Transverse colon (tissue), 4 donors: ENCODE data around the gene RGS9. TPM values are rescaled to one million over a fixed set of nuclear protein-coding genes. Genes with fewer than 3 reads are reported as not detected.

Source experiments
- DNase-seq: peaks from one replicate; pipeline ENCODE4 v3.0.0-alpha.2; 2019
- H3K27ac ChIP-seq, 4 donors: fragments of 200-600 bp; sonication (generic); 2 replicates each; pipeline ENCODE4 v1.5.1; 2016 to 2018; ENCODE audit warnings: inconsistent platforms in 4 of 4
- H3K27me3 ChIP-seq: fragments of 200-600 bp; sonication (generic); 2 replicates; pipeline ENCODE4 v1.5.1; 2017; ENCODE audit warnings: inconsistent platforms
- H3K36me3 ChIP-seq, 4 donors: fragments of 200-600 bp; sonication (generic); 2 replicates each; pipeline ENCODE4 v1.5.1; 2017 to 2019; ENCODE audit warnings: inconsistent platforms in 4 of 4
- H3K4me1 ChIP-seq, 4 donors: fragments of 200-600 bp; sonication (generic); 2 replicates each; pipeline ENCODE4 v1.5.1; 2017 to 2020; ENCODE audit warnings: inconsistent platforms in 4 of 4
- H3K4me3 ChIP-seq, 4 donors: fragments of 200-600 bp; sonication (generic); 1 replicate in 1 of 4; 2 replicates in 3 of 4; pipeline versions ENCODE4 v1.5.1 to v1.6.1; 2017 to 2019; ENCODE audit warnings: inconsistent platforms in 4 of 4
- H3K9me3 ChIP-seq, 2 donors: fragments of 200-600 bp; sonication (generic); 2 replicates each; pipeline ENCODE4 v1.5.1; 2017 to 2019; ENCODE audit warnings: inconsistent platforms in 2 of 2
- EP300 ChIP-seq: sonication (generic); formaldehyde crosslinking; IDR thresholded peaks from one replicate; pipeline ENCODE4 v1.6.1; 2017; ENCODE audit warnings: antibody characterized with exemption, low read depth
- POLR2A ChIP-seq: fragments of 450-650 bp; IDR thresholded peaks from one replicate; pipeline ENCODE4 v1.6.1; 2016; ENCODE audit warnings: antibody characterized with exemption, mild to moderate bottlenecking, moderate library complexity
- POLR2AphosphoS5 ChIP-seq, 3 donors: sonication (generic); formaldehyde crosslinking; IDR thresholded peaks; one replicate each; pipeline ENCODE4 v1.6.1; 2016; ENCODE audit warnings: antibody characterized with exemption in 3 of 3
- WGBS, 2 donors: methylation state at CpG; one replicate each; pipeline ENCODE4 v1.1.5; 2018; ENCODE audit warnings: low coverage in 1 of 2; 5-methylcytosine and 5-hydroxymethylcytosine counted together
- in situ Hi-C, 4 donors: fragments of 200-750 bp; cut with MboI; loops; one replicate each; pipeline versions ENCODE4 v1.15.0 to v1.15.1; 2017; ENCODE audit warnings: low sequenced_read_pairs in 3 of 4, low pct_ligation_motif_present in 1 of 4, low pct_unique_long_range_greater_than_20kb in 1 of 4
- intact Hi-C: fragments of 100-400 bp; cut with DNase I; formaldehyde crosslinking; loops from one replicate; pipeline ENCODE4 v1.15.1; 2023; ENCODE audit warnings: low total_unique reads
- total RNA-seq, 4 donors: library from RNA; depleted of rRNA; stranded (reverse); fragments of >200 nt; gene quantifications; one replicate each; pipeline ENCODE4 v1.1.0, GENCODE V29; 2016
- TF ChIP-seq, protein P1 (sequence below), 5 experiments: fragments of 200-600 bp in 3 of 5; fragments of 450-650 bp in 2 of 5; sonication (generic) in 3 of 5; IDR thresholded peaks; 1 replicate in 2 of 5; 2 replicates in 3 of 5; pipeline ENCODE4 v1.5.1; 2016 to 2017; ENCODE audit warnings: antibody characterized with exemption in 5 of 5, inconsistent platforms in 3 of 5, mild to moderate bottlenecking in 2 of 5, moderate library complexity in 1 of 5

Gene RGS9
- total RNA-seq, 4 donors from 2014 or later: 2.6 to 10.6 (median 7.8) TPM; not detected in 1

DNA sequence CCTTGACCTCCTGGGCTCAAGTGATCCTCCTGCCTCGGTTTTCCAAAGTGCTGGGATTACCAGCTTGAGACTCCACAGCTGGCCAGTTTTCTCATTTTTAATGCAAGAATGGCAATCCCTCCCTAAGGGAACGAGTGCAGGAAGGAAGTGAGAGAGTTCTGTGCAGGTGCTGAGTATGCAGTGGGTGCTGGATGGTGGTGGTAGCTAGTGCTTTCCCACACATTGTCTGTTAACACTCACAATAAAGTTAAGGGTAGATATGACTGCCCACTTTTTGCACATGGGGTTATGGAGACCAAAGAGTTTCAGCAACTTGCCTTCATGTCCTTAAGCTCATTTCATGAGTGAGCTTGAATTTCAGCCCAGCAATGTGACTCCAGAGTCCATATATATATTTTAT, 18.5 kb downstream of the RGS9 start:
- Histone ChIP-seq H3K27me3 (no peaks in the 10 kb centered on the region), H3K27ac (peak overlapping the region; percentile 78 to 80 (median 79)), H3K4me3 (no peak overlapping the region), H3K36me3 (no peaks in the 10 kb centered on the region), H3K9me3 (no peaks in the 10 kb centered on the region), H3K4me1 (peaks cover 0 to 26% (median 14%) of the 10 kb centered on the region in 4 donors)
- TF ChIP-seq POLR2AphosphoS5 (IDR thresholded peaks at IDR 0.05) (no peak), EP300 (no peak), POLR2A (no peak)
- TF ChIP-seq, protein P1, sequence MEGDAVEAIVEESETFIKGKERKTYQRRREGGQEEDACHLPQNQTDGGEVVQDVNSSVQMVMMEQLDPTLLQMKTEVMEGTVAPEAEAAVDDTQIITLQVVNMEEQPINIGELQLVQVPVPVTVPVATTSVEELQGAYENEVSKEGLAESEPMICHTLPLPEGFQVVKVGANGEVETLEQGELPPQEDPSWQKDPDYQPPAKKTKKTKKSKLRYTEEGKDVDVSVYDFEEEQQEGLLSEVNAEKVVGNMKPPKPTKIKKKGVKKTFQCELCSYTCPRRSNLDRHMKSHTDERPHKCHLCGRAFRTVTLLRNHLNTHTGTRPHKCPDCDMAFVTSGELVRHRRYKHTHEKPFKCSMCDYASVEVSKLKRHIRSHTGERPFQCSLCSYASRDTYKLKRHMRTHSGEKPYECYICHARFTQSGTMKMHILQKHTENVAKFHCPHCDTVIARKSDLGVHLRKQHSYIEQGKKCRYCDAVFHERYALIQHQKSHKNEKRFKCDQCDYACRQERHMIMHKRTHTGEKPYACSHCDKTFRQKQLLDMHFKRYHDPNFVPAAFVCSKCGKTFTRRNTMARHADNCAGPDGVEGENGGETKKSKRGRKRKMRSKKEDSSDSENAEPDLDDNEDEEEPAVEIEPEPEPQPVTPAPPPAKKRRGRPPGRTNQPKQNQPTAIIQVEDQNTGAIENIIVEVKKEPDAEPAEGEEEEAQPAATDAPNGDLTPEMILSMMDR (IDR thresholded peaks at IDR 0.05): no peak
- DNase-seq: no peak
- WGBS, 2 donors: 16 to 33% methylated on average over 1 to 2 of the region's 2 CpGs
- in situ Hi-C loops: no loop called here
- intact Hi-C loops: no loop called here

DNA sequence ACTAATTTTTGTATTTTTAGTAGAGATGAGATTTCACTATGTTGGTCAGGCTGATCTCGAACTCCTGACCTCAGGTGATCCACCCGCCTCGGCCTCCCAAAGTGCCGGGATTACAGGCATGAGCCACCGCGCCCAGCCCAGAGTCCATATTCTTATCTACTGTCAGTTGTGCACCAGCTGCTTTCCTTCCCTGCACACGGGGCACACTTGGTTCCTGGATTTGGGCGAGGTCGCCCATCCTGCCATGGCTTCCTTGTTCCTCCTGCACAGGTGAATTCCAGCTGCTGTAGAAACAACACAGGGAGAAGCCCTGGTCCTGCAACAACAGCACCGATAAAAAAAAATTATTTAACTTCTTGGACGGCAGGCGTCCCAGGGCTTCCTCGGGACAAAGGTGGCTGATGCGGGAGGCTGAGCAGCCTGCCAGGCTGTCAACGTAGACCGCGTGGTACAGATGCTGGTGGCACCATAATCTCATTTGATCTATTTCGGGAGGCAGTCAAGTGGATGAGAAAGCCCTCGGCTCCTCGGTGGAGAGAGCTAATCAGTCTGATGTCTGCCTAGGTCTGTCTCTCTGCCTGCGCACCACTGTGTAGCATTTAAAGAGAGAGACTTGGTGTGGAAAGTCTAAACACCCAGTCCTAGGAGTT, 19.1 kb downstream of the RGS9 start:
- Histone ChIP-seq H3K4me1 (peaks cover 0 to 26% (median 14%) of the 10 kb centered on the region in 4 donors), H3K36me3 (no peaks in the 10 kb centered on the region), H3K4me3 (no peak overlapping the region), H3K27me3 (no peaks in the 10 kb centered on the region), H3K27ac (peak overlapping the region; percentile 78 to 80 (median 79)), H3K9me3 (no peaks in the 10 kb centered on the region)
- TF ChIP-seq POLR2A (no peak), POLR2AphosphoS5 (IDR thresholded peaks at IDR 0.05) (peak; percentile 86 to 96 (median 88)), EP300 (peak; percentile 81)
- TF ChIP-seq, protein P1 (IDR thresholded peaks at IDR 0.05): peak in 1 of 5 experiments; percentile 21
- WGBS, 2 donors: 59 to 76% methylated on average over 9 to 21 of the region's 21 CpGs
- in situ Hi-C loops: no loop called here
- peak; percentile 87 for DNase-seq
- intact Hi-C loops: no loop called here

DNA sequence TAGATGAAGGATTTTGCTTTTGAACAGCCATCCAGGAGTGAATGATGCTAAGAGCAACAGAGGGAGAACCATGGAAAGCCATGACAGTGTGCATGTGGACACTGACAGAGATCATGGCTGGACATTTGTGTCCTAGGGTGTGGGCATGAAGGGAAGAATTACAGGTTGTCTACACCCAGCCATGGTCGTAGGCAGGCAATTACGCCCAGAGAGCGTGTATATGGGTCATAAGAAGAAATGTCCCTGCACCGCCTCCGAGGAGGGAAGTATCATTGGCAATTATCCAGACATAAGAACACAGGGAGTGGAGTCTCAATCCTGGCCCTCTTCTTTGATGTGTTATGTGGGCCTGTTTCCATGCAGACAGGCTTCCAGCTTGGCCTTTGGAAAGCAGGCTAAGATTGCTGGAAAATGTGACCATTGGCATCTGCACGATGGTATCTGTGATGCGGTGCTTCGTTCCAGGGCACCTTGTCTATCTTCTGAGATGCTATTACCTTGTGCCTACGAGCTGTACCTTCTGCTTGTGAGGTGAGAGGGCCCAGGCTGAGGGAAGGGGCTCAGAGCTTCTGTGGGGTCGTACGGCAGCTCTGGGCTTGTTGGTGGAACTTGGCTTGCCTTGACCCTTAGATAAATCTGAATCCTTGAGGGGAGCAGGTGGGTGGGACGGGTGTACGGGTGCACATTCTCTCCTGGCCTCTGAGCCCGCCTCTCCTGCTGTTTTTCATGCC, 19.8 kb downstream of the RGS9 start:
- peak overlapping the region; percentile 78 to 80 (median 79) for H3K27ac ChIP-seq
- 83 to 100% methylated on average over 7 to 14 of the region's 14 CpGs for WGBS, 2 donors
- in situ Hi-C loops: no loop called here

DNA sequence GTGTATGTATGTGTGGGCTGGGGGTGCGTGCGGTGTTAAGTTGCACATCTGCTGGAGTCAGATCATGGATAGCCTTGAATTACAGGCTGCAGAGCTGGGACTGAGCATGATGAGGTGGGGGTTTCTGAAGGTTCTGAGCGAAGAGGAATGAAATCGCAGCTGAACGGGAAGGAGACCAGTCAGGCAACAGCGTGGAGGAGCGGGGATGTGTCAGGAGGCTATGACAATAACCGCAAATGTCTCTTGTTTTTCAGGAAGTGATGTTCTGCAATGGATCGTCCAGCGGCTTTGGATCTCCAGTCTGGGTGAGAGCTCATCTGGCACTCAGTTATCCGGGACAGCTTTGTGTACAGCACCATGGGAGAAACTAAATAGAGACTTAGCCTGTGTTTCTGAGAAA, 20.9 kb downstream of the RGS9 start:
- Histone ChIP-seq H3K4me1 (peaks cover 0 to 26% (median 14%) of the 10 kb centered on the region in 4 donors), H3K27ac (no peak overlapping the region), H3K9me3 (no peaks in the 10 kb centered on the region), H3K36me3 (no peaks in the 10 kb centered on the region), H3K27me3 (no peaks in the 10 kb centered on the region), H3K4me3 (no peak overlapping the region)
- no peak for TF ChIP-seq EP300
- no peak for TF ChIP-seq POLR2A
- TF ChIP-seq POLR2AphosphoS5 (IDR thresholded peaks at IDR 0.05): no peak
- TF ChIP-seq, protein P1 (IDR thresholded peaks at IDR 0.05): no peak
- intact Hi-C loops: no loop called here
- WGBS, 2 donors: 92 to 96% methylated on average over 8 to 11 of the region's 11 CpGs
- DNase-seq: no peak
- in situ Hi-C loops: no loop called here

More for the DNA sequence above, 19.8 kb downstream of the RGS9 start:
- TF ChIP-seq EP300: no peak
- no peak for TF ChIP-seq POLR2A
- TF ChIP-seq, protein P1 (IDR thresholded peaks at IDR 0.05): no peak
- no peak for TF ChIP-seq POLR2AphosphoS5 (IDR thresholded peaks at IDR 0.05)
- peak; percentile 25 for DNase-seq
- Histone ChIP-seq H3K4me3 (no peak overlapping the region), H3K36me3 (no peaks in the 10 kb centered on the region), H3K9me3 (no peaks in the 10 kb centered on the region), H3K4me1 (peaks cover 0 to 26% (median 14%) of the 10 kb centered on the region in 4 donors), H3K27me3 (no peaks in the 10 kb centered on the region)
- intact Hi-C loops: no loop called here
